ENCODE measurements around the gene SEC63. TPM values are rescaled to one million over a fixed set of nuclear protein-coding genes. Genes with fewer than 3 reads are reported as not detected.

Gene SEC63
- polyA plus RNA-seq, 1 of the 3 experiments (the other 2 are of a cell fraction): 13.2 TPM

DNA sequence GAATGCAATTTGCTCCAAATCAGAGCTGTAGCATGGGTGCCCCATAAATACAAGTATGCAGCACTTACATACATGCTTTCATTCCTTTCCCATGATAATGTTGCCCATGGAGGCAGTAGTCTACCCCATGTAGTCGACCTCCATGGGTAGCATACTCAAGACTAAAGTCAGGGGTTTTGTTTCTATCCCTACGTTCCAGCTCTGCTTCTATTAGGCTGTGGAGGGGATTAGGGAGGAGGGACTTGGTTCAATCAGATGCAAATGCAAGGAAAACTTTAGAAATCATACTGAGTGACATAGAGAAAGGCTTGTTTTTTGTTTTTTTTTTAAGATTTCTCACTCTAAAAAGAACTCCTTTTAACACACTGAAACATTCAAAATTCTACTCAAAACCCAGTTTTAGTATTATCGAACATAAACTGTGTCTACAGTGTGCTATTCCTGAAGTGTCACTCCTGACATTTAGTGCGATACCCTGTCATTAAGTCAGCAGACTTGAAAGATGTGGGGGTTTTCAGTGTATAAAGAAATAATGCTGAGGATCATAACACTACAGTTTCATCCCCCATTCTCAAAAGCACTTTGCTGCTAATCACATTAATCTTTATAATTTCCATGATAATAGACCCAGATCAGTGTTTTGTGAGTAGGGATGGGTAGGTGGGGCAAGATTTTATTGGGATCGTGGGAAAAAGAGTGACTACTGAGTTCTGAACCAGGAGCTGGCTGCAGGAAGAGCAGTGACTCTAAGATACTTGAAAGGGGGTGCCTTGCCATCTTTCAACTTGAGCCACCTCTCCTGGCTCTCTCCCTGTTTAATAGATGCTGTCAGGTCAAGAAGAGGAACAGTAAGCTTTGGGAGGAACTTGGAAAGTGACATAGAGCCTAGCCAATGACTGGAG is 93.5 kb downstream of the SEC63 start:
- Histone ChIP-seq H3K9me3 (no peaks in the 10 kb centered on the region), H3K36me3 (replicated peaks in 1 of 2; ENCODE audit: control insufficient read depth in 1 of 2, insufficient read depth in 2 of 2, low read length in 1 of 2) (peaks cover 10% of the 10 kb centered on the region in 2 experiments), H4K20me1 (ENCODE audit: insufficient read depth) (0 out of 2 replicates have a peak, but pooled peaks cover 3% of the 10 kb centered on the region), H3F3A (replicated peaks; ENCODE audit: insufficient read depth) (peaks cover 7% of the 10 kb centered on the region), H3K4me2 (no peak overlapping the region), H3K4me3 (ENCODE audit: low read depth in 2 of 2, low read length in 1 of 2) (no peak overlapping the region), H3K27ac (ENCODE audit: low read depth in 2 of 2, low read length in 1 of 2) (no peak overlapping the region), H3K79me2 (ENCODE audit: insufficient read depth) (no peaks in the 10 kb centered on the region), H2AFZ (ENCODE audit: low read depth) (no peak overlapping the region), H3K27me3 (ENCODE audit: insufficient read depth) (no peaks in the 10 kb centered on the region), H3K9me2 (no peaks in the 10 kb centered on the region), H3K9ac (no peak overlapping the region), H3K4me1 (ENCODE audit: control insufficient read depth in 1 of 2, insufficient read depth in 2 of 2, low read depth in 1 of 2, low read length in 1 of 2) (no peaks in the 10 kb centered on the region; a peak in 2 of 4 replicates)
- 82% methylated on average over 5 of the region's 5 CpGs for WGBS (ENCODE audit: low lambda C conversion rate)
- no peak for DNase-seq
- TF ChIP-seq MAX (IDR thresholded peaks at IDR 0.05; ENCODE audit: low read depth) (no peak), POLR2AphosphoS5 (IDR thresholded peaks at IDR 0.05; ENCODE audit: low read depth, low read length) (no peak), TCF12 (IDR thresholded peaks at IDR 0.05) (no peak), GABPA (IDR thresholded peaks at IDR 0.05; ENCODE audit: low read depth) (no peak), MEF2A (IDR thresholded peaks at IDR 0.05; ENCODE audit: borderline replicate concordance, low read depth) (no peak), NFIC (IDR thresholded peaks at IDR 0.05; ENCODE audit: borderline replicate concordance) (no peak), RXRA (IDR thresholded peaks at IDR 0.05; ENCODE audit: borderline replicate concordance, low read depth) (no peak), CTCF (IDR thresholded peaks at IDR 0.05) (no peak), EZH2phosphoT487 (IDR thresholded peaks at IDR 0.05; ENCODE audit: borderline replicate concordance, low read depth) (no peak), USF2 (IDR thresholded peaks at IDR 0.05; ENCODE audit: borderline replicate concordance, low read depth, low read length) (no peak), USF1 (IDR thresholded peaks at IDR 0.05; ENCODE audit: borderline replicate concordance, low read depth) (no peak), TAF1 (IDR thresholded peaks at IDR 0.05; ENCODE audit: borderline replicate concordance, low read depth, low read length) (no peak), RFX5 (IDR thresholded peaks at IDR 0.05; ENCODE audit: low read length) (no peak), TEAD4 (IDR thresholded peaks at IDR 0.05; ENCODE audit: borderline replicate concordance, insufficient read depth) (no peak), NRF1 (IDR thresholded peaks at IDR 0.05; ENCODE audit: low read depth, low read length) (no peak), FOSL2 (IDR thresholded peaks at IDR 0.05; ENCODE audit: borderline replicate concordance, low read depth) (no peak), RAD21 (IDR thresholded peaks at IDR 0.05; ENCODE audit: low read length) (no peak)
- TF ChIP-seq, protein P1, sequence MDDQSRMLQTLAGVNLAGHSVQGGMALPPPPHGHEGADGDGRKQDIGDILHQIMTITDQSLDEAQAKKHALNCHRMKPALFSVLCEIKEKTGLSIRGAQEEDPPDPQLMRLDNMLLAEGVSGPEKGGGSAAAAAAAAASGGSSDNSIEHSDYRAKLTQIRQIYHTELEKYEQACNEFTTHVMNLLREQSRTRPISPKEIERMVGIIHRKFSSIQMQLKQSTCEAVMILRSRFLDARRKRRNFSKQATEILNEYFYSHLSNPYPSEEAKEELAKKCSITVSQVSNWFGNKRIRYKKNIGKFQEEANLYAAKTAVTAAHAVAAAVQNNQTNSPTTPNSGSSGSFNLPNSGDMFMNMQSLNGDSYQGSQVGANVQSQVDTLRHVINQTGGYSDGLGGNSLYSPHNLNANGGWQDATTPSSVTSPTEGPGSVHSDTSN (IDR thresholded peaks at IDR 0.05): no peak
- ChIA-PET POLR2A (no interaction called here), CTCF (interaction anchor here (0.8 to 7.0 kb wide), 3 partner anchors 15 to 189 kb away, joined by 3 to 55 read pairs (median 21); no protein-coding TSS in a partner anchor)

All from SK-N-SH (cell line).